Right lobe of liver (tissue), 4 donors: ENCODE measurements around the gene ZNF74.
"Not testable (repeated sequence)": the region's sequence is repeated elsewhere in the genome, so short reads cannot be mapped to it uniquely, and the experiment has no call there.

Experiments used
- CTCF ChIP-seq, 4 donors: fragments of 200-600 bp in 3 of 4; fragments of 450-650 bp in 1 of 4; IDR thresholded peaks; one replicate each; pipeline versions ENCODE4 v1.5.1 to v1.8.0; 2016 to 2022; ENCODE audit warnings: antibody characterized with exemption in 4 of 4, mild to moderate bottlenecking in 2 of 4
- POLR2A ChIP-seq: fragments of 450-650 bp; IDR thresholded peaks from one replicate; pipeline ENCODE4 v1.6.1; 2017; ENCODE audit warnings: antibody characterized with exemption, mild to moderate bottlenecking
- donor health status: DM: no; HTN: no; CAD: no.
- donor health status: DM: no; HTN: no; CAD: no.
- donor health status: DM: no; HTN: yes; CAD: no.

- TF ChIP-seq CTCF (IDR thresholded peaks at IDR 0.05); POLR2A: not testable (repeated sequence)
These were observed 15.3 kb upstream of the ZNF74 start for GRCh38 chr22:20378684-20379083.
